GM18861 (cell line): Measurements from ENCODE around the gene DHCR24.

Experiments
- ATAC-seq: cut with Tn5 transposase; IDR thresholded peaks from one replicate; pipeline ENCODE4 v1.9.1; 2021; ENCODE audit not compliant: unreplicated experiment

Gene DHCR24

GRCh38 chr1:54846716-54847284 is 40.2 kb downstream of the DHCR24 start:
- no peak for ATAC-seq

GRCh38 chr1:54846301-54846700 is 40.7 kb downstream of the DHCR24 start:
- ATAC-seq = no peak

- ATAC-seq = no peak
These were observed 41.2 kb downstream of the DHCR24 start for GRCh38 chr1:54845772-54846171.

GRCh38 chr1:54844564-54844963 is 42.4 kb downstream of the DHCR24 start:
- no peak for ATAC-seq

- ATAC-seq = no peak
These were observed 43.5 kb downstream of the DHCR24 start for GRCh38 chr1:54843449-54843848.

GRCh38 chr1:54842963-54843362 is 44.0 kb downstream of the DHCR24 start:
- no peak for ATAC-seq

GRCh38 chr1:54842206-54842915 is 44.6 kb downstream of the DHCR24 start:
- ATAC-seq = no peak

- ATAC-seq = no peak
These were observed 47.2 kb downstream of the DHCR24 start for GRCh38 chr1:54839824-54840223.

- ATAC-seq = no peak
These were observed 48.3 kb downstream of the DHCR24 start for GRCh38 chr1:54838565-54839180.

- no peak for ATAC-seq
These were observed 49.8 kb downstream of the DHCR24 start for GRCh38 chr1:54837002-54837853.

GRCh38 chr1:54836594-54836993 is 50.4 kb downstream of the DHCR24 start:
- ATAC-seq = no peak

- ATAC-seq = no peak
These were observed 51.0 kb downstream of the DHCR24 start for GRCh38 chr1:54835970-54836369.

- ATAC-seq = no peak
These were observed 51.7 kb downstream of the DHCR24 start for GRCh38 chr1:54835131-54835898.

GRCh38 chr1:54834007-54834541 is 52.9 kb downstream of the DHCR24 start:
- ATAC-seq = no peak

- no peak for ATAC-seq
These were observed 53.9 kb downstream of the DHCR24 start for GRCh38 chr1:54833121-54833520.

- no peak for ATAC-seq
These were observed 60.7 kb downstream of the DHCR24 start for GRCh38 chr1:54826226-54826816.

GRCh38 chr1:54825696-54826095 is 61.3 kb downstream of the DHCR24 start:
- no peak for ATAC-seq

- ATAC-seq = no peak
These were observed 63.3 kb downstream of the DHCR24 start for GRCh38 chr1:54823670-54824069.

- no peak for ATAC-seq
These were observed 67.3 kb downstream of the DHCR24 start for GRCh38 chr1:54819733-54820132.

- ATAC-seq = no peak
These were observed 67.8 kb downstream of the DHCR24 start for GRCh38 chr1:54819195-54819536.
